ENCODE data around the gene CSKMT.

Gene CSKMT

DNA sequence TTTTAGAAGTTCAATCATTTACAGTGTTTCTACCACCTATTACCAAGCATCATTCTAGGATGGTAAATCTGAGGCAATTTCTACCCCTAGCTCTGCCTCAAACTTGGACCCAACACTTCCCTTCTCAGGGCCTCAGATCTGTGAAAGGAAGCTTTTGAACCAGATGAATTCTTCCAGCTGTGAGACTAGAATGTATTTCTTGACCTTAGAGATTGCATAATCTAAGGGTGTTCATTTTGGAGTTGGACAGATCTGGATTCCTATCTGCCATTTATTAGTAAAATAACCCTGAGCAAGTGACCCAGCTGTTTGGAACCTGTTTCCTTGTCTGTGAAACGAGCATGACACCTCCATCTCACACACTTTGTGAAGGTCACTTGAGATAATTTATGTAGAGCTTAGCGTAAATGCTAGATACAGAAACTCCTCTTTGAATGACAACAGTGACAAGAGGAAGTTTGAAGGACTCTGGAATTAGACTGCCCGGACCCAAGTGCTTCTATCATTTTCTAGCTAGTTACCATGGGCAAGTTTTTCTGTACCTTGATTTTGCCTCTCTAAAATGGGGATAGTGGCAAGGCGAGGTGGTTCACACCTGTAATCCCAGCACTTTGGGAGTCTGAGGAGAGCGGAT is 8.2 kb upstream of the CSKMT start:
- DNase-seq (ENCODE audit: low read depth), result peak; percentile 48
- no peak overlapping the region for H3K4me3 ChIP-seq (ENCODE audit: low read depth, low read length)
- TF ChIP-seq, protein P1, sequence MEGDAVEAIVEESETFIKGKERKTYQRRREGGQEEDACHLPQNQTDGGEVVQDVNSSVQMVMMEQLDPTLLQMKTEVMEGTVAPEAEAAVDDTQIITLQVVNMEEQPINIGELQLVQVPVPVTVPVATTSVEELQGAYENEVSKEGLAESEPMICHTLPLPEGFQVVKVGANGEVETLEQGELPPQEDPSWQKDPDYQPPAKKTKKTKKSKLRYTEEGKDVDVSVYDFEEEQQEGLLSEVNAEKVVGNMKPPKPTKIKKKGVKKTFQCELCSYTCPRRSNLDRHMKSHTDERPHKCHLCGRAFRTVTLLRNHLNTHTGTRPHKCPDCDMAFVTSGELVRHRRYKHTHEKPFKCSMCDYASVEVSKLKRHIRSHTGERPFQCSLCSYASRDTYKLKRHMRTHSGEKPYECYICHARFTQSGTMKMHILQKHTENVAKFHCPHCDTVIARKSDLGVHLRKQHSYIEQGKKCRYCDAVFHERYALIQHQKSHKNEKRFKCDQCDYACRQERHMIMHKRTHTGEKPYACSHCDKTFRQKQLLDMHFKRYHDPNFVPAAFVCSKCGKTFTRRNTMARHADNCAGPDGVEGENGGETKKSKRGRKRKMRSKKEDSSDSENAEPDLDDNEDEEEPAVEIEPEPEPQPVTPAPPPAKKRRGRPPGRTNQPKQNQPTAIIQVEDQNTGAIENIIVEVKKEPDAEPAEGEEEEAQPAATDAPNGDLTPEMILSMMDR (conservative IDR thresholded peaks at IDR 0.05; ENCODE audit: low read depth, low read length), result no peak

DNA sequence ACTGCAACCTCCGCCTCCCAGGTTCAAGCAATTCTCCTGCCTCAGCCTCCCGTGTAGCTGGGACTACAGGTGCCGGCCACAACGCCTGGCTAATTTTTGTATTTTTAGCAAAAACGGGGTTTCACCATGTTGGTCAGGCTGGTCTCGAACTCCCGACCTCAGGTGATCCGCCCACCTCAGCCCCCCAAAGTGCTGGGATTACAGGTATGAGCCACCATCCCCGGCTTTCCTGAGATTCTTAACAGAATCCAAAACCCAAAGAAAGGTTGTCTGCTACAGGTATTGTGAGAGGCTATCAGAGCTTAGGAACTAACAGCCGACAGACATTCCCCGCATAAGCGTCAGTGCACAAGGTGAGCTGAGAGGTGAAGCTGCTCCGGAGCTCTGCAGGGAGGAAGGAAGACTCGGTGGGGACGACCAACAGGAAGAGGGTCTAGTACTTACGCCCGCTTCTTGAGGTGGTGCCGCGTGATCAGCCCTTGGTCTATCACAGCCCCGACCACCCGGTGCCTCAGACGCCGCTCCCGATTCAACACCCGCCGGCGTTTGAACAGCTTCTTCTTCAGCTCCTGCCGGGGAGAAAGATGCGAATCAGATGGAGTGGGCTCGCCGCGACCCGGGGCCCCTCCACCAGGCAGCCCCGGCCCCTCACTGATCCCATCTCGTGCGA is 572 bp upstream of the CSKMT start:
- DNase-seq (ENCODE audit: low read depth), result peak; percentile 69
- TF ChIP-seq, protein P1 (conservative IDR thresholded peaks at IDR 0.05; ENCODE audit: low read depth, low read length), result no peak

DNA sequence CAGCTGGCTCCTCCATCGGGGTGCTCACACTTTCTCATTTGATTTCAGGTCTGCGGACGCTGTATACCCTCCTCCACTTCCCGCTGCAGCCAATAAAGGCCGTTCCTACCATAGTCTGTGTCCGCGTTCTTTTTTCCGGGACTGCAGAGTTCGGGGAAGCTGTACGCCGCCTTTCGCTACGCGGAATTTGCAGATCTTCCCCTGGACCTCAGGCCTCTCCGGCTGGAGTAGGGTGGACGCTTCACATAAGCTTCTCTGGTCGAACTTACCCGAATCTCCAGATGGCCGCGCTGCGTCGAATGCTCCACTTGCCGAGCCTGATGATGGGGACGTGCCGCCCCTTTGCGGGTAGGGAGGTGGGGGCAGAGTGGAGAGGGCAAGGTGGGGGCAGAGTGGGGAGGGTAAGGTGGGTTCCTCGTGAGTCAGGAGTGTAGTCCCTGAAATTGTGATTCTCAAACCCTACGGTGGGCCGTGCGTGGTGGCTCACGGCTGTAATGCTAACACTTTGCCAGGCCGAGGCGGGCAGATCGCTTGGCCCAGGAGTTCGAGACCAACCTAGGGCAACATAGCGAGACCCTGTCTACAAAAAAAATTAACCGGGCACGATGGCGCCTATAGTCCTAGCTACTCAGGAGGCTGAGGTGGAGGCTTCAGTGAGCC is 617 bp downstream of the CSKMT start:
- H3K4me3 ChIP-seq (ENCODE audit: low read depth, low read length), result peak overlapping the region; percentile 83
- TF ChIP-seq, protein P1 (conservative IDR thresholded peaks at IDR 0.05; ENCODE audit: low read depth, low read length), result no peak
- peak; percentile 87 for DNase-seq (ENCODE audit: low read depth)

More for the DNA sequence above, 572 bp upstream of the CSKMT start:
- H3K4me3 ChIP-seq (ENCODE audit: low read depth, low read length), result peak overlapping the region; percentile 83

DNA sequence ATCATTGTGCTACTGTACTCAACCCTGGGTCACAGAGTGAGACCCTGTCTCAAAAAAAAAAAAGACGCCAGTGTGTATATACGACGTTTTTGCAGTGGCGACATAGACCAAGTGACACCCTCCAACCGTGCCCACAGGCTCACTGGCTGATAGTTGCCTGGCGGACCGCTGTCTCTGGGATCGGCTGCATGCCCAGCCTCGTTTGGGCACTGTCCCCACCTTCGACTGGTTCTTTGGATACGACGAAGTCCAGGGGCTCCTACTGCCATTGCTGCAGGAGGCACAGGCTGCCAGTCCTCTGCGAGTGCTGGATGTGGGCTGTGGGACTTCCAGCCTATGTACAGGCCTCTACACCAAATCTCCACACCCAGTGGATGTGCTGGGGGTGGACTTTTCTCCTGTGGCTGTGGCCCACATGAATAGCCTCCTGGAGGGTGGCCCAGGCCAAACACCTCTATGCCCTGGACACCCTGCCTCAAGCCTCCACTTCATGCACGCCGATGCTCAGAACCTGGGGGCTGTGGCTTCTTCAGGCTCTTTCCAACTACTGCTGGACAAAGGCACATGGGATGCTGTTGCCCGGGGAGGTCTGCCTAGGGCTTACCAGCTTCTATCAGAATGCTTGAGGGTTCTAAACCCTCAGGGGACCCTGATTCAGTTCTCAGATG is 1.3 kb downstream of the CSKMT start:
- no peak for DNase-seq (ENCODE audit: low read depth)
- TF ChIP-seq, protein P1 (conservative IDR thresholded peaks at IDR 0.05; ENCODE audit: low read depth, low read length), result no peak
- H3K4me3 ChIP-seq (ENCODE audit: low read depth, low read length), result peak overlapping the region; percentile 83

DNA sequence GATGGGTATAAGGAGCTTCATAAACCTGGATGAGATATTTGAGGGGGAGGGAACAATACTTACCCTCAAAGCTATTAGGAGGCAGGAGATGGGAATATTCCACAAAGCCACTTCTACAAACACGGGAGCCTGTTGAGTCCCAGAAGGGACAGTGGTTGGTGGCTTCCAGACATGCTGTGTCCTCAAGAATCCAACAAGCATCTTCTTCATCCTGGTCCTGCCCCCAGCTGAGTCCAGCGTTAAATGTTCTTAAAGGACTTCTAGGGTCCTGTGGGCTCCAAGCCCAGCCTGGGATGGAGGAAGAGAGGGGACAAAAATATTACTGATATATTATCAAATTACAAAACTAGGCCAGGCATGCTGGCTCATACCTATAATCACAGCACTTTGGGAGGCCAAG is 2.3 kb downstream of the CSKMT start:
- H3K4me3 ChIP-seq (ENCODE audit: low read depth, low read length), result no peak overlapping the region
- DNase-seq (ENCODE audit: low read depth), result no peak
- TF ChIP-seq, protein P1 (conservative IDR thresholded peaks at IDR 0.05; ENCODE audit: low read depth, low read length), result no peak

DNA sequence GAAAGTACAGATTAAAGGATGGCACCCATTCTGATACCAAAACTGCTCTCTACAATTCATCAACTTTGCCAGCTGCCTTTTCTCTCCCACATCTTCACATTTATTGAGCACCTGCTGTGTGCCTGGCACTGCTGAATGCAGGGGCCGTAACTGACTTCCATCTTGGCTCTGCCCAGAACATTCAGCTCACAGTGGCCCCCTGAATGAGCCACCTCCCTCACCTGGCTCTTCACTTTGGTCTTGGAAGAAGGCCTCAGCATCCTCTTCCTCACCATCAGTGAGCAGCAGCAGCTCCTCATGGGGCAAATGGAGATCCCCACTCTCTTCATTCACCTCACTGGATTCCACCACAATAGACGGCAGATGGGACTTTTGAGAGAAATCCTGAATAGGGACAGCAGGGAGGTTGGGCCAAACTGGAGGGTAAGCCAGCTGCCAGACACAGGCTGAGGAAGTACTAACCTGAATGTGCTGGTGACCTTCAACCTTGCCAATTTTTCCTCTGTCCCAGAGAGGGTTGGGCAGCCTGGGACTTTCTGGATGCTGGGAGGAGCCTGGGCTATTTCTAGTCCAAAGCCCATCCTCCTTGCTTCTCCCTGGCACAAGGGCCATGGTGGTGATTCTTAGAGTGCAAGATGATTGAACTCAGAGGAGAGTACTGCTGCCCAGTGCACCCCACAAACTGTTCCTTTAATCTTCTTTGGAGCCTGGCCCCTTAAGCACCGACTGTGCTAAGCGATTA is 4.5 kb downstream of the CSKMT start:
- TF ChIP-seq, protein P1 (conservative IDR thresholded peaks at IDR 0.05; ENCODE audit: low read depth, low read length), result no peak
- DNase-seq (ENCODE audit: low read depth), result no peak
- H3K4me3 ChIP-seq (ENCODE audit: low read depth, low read length), result no peak overlapping the region
